GM12892 (cell line): Measurements from ENCODE around the gene SGCD.

Experiments used
- POLR2A ChIP-seq: IDR thresholded peaks from 2 replicates; pipeline ENCODE4 v1.6.1; 2011; ENCODE audit warnings: low read depth, low read length, control low read depth
- POLR2AphosphoS5 ChIP-seq: IDR thresholded peaks from 2 replicates; pipeline ENCODE4 v1.6.1; 2011; ENCODE audit warnings: low read depth, low read length, control low read depth
- TAF1 ChIP-seq: IDR thresholded peaks from 2 replicates; pipeline ENCODE4 v1.6.1; 2011; ENCODE audit warnings: low read depth, mild to moderate bottlenecking, control low read depth, low read length, borderline replicate concordance

GRCh38 chr5:156527611-156528010 is 200.6 kb downstream of the SGCD start:
- TF ChIP-seq POLR2AphosphoS5: no peak
- no peak for TF ChIP-seq POLR2A
- no peak for TF ChIP-seq TAF1
